ENCODE data around the gene CDH13.
"Not testable (repeated sequence)": the region's sequence is repeated elsewhere in the genome, so short reads cannot be mapped to it uniquely, and the experiment has no call there.

CDH13 gene

DNA sequence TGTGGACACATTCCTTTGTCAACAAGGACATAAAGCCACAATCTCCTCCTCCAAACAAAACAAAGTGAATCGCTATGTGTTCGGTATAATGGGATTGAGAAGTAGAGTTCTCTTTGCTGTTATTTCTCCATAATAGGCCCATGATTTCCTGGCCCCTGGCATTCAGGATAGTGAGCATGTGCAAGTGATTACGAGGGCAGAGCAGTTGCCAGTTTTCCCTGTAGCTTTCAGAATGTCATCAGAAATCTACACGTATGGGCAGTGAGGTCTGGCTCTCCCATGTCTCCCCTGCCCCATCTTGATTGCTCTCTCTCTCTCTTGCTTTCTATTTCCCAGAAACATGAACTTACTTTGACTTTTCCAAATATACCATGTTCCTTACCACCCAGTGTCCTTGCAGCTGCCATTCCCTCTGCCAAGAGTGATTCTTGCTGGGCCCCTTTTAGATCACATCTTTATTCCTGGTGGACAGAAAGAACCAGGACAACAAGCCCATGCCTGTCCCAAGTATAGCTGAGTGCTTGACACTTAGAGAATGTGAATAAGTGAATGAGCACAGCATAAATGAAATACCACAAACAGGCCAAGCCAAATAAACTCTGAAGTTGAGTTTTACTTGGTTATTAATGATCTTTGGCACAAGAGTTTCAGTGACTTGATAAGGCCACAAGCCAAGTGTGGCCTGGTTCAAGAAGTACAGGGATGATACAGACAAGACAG, 273.1 kb downstream of the CDH13 start:
- no peak for DNase-seq

DNA sequence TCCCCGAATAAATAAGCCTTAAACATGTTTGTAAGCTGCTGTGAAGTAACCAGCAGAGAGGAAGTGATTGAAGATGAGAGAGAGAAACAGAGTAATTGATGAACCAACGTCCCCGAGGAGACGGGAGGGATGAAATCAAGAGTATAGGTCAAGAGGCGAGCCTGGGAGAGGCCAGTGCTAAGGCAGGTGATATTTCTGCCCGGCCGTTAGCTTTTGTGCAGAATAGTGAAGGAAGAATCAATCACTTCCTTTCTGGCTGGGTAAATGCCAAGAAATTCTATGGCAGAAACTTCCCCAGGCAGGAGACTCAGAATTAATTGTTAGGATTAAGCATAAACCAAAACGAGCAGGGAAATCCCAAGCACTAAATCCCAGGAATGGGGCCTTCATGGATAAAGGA, 273.8 kb downstream of the CDH13 start:
- no peak for DNase-seq

DNA sequence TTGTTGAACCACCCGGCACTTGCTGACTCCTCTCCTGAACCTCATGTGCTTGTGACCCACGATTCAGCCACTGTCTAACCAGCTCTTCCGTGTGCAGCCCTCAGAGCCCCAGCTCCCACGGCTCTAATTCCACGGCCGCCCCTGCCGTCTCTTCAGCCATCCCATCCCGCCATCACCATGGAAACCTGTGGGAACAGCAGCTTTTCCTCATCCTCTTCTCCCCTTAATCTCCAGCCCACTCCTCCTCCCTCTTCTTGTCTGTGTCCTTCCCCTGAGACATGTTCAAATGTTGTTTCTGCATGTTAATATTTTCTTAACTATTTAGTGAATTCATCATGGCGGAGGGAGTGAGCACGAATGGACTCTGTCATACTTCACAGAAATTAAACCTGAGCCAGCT, 285.2 kb downstream of the CDH13 start:
- no peak for DNase-seq

DNA sequence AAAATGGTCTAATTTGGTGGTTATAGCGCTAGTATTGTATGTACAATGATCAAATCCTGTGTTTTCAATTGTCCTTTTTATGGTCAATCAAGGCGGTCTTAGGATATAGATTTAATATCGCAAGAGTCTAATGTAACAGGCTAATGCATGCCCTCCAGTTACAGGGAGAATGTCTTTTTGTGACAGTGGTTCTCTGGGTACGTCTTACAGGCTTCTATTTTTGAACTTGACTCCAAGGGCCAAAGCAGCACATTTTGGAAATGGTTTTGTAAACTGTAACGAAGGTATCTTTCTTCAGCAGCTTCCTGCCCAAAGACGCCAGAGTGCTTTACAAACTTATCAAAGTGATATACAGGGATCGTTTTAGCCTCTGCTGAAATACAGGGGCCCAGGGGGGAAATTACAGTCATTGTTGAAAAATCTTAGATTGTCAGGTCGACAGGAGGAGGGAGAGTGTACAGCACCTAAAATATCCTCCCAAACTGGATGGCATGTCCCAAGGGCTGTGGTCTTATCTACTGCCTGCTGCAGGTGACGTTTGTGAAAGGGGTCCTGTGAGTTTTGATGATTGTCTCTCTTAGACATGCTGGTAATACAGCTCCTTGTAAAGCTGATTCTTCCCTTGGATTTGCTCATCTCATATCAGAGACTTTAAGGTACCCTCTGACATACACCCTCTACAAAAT, 288.5 kb downstream of the CDH13 start:
- DNase-seq: no peak

DNA sequence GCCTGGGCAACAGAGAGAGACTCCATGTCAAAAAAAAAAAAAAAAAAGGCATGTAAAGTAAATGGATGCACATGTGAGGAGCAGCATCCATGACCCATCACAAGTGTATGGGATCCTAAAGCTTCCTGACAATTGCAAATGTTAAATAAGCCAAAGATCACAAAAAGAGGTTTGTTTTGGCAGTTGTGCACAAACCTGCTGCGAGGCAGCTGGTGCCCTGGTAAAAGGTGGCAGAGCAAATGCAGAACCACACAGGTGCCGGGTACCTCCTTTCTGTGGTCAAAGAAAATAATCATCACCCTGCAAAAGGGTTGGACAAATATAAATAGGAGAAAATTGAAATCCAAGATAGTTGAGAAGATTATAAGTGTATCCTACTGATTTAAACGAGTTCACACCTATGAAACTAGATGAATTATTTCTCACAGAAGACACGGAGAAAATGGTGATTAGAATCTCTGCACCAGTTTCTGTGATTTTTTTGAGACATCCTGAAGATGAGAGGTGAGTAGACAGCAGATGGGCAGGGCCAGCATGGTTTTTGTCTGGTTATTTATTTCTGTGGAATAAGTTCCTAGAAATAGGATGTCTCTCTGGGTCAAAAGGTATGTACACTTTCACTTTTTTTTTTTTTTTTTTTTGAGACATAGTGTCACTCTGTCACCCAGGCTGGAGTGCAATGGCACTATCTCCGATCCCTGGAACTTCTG, 291.3 kb downstream of the CDH13 start:
- DNase-seq: no peak

DNA sequence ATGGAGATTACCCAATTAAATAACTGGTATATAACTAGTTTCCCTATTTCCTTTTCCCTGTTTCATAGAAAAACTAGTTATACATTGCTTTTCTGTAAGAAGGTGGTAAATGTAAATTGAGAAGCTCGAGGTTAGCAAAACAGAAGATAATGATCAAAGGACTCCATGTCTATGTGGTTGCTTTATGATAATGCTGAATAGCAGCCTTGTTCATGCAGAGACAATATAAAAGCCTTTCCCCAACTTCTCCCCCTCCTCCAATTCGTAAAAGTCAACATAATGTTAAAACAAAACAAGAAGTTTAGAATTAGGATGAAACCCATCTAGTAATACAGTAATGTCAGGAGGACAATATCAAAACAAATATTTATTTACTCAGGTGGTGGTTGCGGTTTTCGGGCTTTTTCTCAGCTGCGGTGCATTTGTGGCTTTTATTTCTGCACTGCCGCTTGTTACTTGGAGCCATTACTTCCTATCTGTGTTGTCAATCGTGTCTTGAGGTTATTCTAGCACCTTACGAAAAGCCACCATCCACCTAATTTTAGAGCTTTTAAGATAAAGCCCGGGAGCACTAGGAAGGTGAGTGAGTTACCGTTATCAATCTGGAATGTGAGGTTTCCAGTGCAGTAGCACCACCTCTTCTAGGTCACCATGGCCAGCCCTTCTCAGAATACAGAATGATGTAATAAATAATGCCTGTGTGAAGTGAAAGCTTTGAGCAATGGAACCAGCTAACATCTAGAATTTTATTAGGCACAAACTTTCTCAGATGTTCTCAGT, 297.5 kb downstream of the CDH13 start:
- DNase-seq: no peak

DNA sequence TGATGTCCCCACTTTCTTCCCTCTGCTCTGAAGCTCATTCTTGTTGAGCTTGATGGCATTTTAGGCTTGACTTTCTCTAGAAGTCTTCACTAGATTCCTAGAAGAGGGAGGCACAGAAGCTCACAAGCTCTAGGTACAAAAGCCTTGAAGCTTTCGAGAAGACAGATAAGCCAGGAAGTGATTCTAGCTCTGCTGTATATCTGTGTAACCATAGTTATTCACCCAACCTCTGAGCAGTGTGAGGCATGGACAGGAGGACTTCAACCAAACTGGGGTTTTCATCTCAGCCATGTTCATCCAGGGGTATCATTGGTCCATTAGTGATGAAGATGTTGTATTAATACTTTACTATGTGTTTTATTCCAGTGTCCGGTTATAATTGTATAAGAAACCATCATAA, 299.7 kb downstream of the CDH13 start:
- DNase-seq: no peak

DNA sequence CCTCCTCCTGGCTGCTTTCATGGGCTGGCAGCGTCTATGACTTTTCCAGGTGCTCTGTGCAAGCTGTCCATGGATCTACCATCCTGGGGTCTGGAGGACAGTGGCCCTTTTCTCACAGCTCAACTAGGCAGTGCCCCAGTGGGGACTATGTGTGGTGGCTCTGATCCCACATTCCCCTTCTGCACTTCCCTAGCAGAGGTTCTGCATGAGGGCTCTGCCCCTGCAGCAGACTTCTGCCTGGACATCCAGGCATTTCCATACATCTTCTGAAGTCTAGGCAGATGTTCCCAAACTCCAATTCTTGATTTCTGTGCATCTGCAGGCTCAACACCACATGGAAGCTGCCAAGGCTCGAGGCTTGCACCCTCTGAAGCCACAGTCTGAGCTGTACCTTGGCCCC, 307.2 kb downstream of the CDH13 start:
- DNase-seq: not testable (repeated sequence)

DNA sequence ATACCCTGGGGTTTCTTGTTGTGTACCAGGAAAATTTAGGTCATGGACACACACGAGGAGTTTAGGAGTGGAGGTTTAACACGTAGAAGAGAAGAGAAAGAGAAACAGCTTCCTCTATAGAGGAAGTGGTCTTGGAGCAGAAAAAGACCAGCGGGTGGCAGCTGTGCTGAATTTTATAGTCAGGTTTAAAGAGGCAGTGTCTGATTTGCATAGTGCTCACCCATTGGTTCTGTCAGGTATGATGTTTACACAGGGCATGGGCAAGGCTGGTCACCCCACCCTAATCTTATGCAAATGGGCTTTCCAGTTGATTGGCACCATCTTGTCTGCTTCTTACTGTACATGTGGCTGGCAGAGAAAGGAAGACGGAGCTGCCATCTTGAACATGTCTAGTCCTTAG, 309.0 kb downstream of the CDH13 start:
- DNase-seq: no peak

DNA sequence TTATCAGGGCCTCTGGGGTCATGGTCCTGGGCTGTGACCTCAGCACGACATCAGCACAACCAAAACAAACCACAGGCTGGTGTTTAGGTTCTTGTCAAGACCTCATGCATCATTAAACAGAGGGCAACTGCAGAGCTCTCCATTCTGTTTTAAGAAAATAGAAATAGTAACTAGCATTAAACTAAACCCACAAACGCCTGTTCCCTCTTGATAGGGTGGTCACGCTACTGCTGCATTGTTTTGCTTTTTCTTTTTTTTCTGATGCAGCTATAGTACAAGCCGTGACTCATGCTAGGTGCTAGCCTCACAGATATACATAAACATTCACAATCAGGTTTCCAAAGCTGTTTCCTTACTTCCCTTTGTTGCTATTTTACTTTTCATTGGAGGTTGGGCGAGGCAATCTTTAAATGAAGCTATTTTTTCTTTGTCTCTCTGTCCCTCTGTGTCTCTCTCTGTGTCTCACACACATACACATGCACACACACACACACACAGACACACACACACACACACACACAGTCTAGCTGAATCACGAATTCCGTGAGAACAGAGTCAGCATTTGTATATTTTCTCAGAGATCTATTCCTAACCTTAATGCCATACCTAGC, 310.3 kb downstream of the CDH13 start:
- DNase-seq: no peak

DNA sequence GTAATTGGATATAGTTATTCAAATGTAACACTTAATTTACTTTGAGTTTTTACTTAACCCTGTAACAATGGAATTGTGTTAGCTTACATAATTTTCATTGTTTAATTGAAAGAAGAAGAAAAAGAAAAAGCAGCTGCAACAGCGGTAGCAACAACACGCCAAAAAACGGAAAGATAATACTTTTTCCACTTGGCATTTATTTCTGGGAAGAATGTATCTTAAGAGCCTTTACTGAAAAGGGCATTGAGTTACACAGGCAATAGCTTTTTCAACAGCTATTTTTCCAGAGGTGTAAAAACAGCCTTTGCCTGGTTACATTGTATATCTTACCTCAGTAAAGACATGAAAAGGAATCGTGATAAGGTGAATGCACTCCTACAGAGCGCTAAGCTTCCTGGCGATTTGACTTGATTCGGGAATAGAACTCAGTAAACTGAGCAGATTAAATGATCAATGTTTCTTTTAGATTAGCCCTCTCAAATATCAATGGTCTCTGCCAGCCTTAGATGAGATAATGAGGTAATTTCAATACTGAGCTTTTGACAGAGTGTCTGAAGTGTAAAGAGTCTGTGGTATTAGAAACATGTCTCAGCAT, 311.3 kb downstream of the CDH13 start:
- no peak for DNase-seq

DNA sequence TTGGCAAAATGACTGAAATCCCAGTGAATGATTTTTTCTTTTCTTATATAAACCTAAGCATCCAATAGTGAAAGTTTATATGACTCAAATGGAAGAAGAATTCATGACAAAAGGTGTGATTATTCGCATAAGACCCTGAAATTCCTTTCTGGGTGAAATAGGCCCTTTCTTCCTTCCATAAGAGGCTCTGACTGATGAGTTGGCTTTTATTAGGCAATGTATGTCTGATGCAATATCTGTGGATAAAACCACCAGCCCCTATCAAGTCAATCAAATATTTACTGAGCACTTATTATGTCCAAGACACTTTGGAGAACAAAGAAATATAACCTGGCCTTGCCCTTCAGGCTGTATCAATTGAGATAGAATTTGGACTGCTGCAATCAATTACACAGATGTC, 316.6 kb downstream of the CDH13 start:
- DNase-seq: no peak

DNA sequence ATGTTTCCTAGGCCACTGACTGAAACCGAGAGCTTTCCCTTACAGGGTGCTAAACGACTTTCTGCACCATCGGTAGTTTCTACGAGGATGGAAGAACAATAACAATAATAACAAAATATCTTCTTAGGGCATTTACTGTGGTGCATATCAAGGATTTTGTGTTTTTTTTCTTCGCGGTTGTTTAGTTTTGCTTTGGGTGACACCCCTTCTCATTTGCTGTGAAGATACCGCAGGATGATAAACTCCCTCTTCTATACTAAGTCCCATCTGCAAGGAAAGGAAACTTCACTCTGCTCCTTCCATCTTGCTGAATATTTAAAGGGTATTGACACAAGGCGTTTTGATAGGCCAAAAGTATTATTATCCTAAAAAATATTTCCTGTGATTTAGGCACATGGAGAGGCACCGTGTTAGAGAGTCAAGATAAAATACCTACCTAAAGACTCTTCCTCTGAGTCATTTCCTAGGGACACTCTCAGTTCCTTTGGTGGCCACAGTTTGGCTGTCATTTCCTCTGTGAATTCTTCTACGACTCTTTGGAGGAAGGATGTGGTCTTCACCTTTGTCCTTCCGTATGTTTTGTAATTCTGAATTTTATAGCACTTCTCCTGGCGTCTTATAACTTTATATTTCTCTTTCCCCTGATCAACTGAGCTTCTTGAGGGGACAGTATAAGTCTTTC, 318.8 kb downstream of the CDH13 start:
- no peak for DNase-seq

DNA sequence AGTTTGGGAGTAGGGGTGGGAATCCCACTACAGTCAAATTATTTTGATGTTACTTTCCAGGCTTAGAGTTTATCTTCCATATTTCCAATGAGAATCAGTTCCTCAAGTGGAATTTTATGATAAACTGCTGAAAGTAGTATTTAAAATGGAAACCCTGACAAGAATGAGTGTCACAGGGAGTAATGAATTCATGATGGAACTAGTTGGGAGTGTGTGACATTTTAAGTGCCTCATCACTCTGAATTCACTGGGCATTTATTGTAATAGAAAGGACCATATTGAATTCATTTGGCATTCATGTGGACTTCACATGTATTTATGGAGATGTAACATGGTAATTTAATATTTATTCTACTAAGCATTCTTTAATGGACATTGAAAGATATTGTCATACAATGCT, 320.9 kb downstream of the CDH13 start:
- DNase-seq: no peak

DNA sequence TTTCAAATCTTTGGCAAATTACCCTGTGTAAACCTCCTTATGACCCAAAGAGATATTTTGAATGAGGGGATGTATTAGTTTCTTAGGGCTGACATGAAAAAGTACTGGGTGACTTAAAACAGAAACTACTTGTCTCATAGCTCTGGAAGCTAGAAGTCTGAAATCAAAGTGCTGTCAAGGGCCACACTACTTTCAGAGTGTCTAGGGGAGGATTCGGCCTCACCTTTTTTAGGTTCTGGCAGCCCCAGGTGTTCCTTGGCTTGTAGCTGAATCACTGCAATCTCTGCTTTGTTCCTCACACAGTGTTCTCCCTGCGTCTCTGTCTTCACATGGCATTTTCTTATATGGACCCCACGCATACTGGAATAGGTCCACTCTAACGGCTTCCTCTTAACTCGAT, 322.2 kb downstream of the CDH13 start:
- no peak for DNase-seq

DNA sequence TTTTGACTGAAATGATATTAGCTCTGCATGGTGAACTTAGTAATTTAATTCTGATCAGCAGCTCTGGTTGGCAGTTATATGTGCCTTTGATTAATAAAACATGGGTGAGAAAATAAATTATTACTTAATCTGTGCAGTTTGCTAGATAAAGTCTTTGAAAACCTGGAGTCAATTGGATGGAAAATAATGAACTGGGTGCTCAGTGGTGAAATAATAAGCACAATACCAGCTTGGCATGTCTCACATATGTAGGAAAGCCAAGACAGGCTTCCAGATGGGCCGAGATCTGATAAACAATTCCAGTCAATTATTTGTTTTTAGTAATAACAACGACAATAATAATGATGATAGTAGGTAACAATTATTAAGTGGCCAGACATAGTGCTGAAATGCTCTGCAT, 326.7 kb downstream of the CDH13 start:
- DNase-seq: no peak

DNA sequence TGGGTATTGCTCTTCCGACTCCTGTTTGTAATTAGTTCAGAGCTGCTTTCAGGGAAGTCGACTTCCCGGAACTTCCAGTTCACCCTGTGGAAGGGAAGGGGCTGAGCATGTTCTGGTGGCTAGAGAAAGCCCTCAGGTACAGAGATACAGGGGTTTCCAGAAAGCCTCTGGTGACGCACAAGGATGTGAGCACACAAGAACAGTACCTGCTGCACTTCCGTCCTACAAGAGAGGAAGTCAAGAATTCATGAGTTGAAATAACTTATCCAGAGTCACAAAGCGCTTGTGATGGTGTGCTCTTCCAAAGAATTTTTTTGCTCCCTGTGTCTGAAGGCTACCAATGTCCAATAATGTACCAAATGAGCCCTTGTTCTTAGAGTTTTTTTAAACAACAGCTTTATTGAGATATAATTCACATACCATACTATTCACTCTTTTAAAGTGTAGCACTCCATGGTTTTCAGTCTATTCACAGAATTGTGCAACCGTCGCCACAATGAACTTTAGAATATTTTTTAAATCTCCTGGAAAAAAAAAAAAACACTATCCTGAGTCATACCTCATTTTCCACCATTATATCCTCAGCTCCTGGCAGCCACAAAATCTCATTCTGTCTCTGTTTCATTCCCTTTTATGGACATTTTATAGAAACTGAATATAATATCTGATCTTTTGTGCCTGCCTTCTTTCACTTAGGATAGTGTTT, 327.6 kb downstream of the CDH13 start:
- DNase-seq: no peak

DNA sequence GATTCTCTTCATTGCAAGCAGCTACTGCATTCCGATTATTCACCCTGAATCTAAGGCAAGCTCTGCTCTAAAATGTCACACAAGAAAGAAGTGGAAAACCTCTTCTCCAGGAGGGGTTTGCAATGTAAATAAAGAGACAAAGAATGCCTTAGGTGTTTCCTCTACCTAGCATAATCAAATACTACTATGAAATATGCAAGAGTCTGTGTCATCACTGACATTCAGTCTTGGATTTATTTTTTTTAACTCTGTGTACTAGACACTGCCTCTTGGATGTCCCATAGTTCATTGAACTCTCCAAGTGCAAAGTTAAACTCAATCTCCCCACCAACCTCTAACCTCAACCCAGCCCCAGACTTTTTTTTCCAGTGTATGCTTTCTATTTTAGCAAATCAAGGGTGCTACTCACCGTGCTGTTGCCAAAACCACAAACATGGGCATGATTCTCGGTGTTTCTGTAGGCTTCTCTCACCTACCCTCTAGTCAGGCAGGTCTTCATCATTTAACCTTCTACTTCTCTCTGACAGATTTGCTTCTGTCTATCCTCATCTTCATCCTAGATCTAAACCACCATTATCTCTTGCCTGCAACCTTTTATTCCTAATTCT, 329.1 kb downstream of the CDH13 start:
- DNase-seq: no peak

DNA sequence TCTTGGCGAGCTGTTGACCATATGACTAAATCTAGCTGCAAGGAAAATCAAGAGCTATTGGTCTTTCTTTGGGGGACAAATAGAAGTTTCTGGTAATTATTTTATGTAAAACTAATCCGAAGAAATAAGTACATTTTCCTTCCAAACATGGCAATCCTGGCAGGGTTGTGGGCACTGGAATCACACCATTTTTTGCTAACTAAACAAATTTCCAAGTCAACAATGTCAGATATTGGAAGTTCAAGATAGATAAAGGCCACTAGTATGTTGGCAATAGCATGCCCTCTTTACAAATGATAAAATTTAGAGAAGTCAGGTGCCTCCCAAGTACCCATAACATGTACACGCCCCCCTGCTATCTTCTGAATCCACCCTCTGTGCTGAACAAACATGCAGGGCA, 330.4 kb downstream of the CDH13 start:
- no peak for DNase-seq

DNA sequence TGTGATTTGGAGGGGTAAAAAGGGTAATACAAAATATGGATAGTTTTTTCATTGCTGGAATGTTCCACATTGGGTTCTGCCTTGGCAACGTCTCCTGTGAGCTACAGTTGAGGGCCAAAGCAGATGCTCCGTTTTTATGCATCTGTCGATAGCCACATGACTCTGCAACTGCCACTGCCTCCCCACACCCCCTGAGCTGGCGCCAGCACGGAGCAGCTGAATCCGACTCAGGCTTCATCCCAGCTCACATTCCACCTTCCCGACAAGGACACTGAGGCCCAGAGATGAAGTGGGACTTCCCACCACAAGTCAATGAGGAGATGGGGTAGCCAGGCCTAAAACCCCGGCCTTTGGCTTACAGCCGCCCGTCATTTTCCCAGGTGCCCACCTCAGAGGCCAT, 334.1 kb downstream of the CDH13 start:
- no peak for DNase-seq

DNA sequence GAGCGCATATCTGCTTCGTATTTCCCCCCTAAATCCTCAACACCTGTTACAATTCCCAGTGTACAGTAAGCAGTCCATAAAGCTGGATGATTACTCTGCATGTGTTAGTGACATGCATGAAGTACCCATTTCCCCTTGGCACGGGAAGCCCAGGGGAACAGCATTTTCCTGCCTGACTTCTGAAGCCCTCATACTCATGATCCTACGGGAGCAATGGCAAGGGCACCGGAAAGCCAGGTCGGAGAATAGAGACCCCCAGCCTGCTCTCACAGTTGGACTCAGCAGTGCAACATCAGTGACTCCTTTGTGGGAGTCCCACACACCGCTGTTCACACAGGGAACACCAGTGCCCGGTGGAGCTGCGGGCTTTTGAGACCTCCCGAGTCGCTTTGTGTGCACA, 336.9 kb downstream of the CDH13 start:
- no peak for DNase-seq
